HFFc6 (cell line): Measurements from ENCODE around the gene ERVFRD-1. TPM values are rescaled to one million over a fixed set of nuclear protein-coding genes. Genes with fewer than 3 reads are reported as not detected.
A peak's percentile ranks its signal among the peaks of the same experiment; 100 is the strongest.

Experiments
- DNase-seq: peaks from one replicate; pipeline ENCODE4 v3.0.0-alpha.2; 2018
- H3K27ac Mint-ChIP-seq: 2 replicates; pipeline ENCODE4 v1.8.0; 2020; ENCODE audit warnings: mild to moderate bottlenecking, mixed read lengths
- H3K27me3 Mint-ChIP-seq: 2 replicates; pipeline ENCODE4 v1.8.0; 2021; ENCODE audit warnings: mild to moderate bottlenecking, moderate library complexity, mixed read lengths; ENCODE audit not compliant: insufficient read depth
- H3K36me3 Mint-ChIP-seq: 2 replicates; pipeline ENCODE4 v1.8.0; 2021; ENCODE audit warnings: low read depth, mixed read lengths
- H3K4me1 Mint-ChIP-seq: 2 replicates; pipeline ENCODE4 v1.8.0; 2020; ENCODE audit warnings: low read depth, mixed read lengths
- H3K4me3 Mint-ChIP-seq: 2 replicates; pipeline ENCODE4 v1.8.0; 2020; ENCODE audit warnings: mild to moderate bottlenecking, moderate library complexity, mixed read lengths
- H3K9me3 Mint-ChIP-seq: 2 replicates; pipeline ENCODE4 v1.8.0; 2020; ENCODE audit warnings: mild to moderate bottlenecking, mixed read lengths
- CTCF ChIP-seq: fragments of 200-600 bp; sonication (generic); IDR thresholded peaks from 2 replicates; pipeline ENCODE4 v1.5.0; 2021; ENCODE audit warnings: antibody characterized with exemption, mild to moderate bottlenecking
- total RNA-seq, 6 experiments: library from RNA; stranded (reverse); fragmentation: NEBNext Ultra II Directional; extraction: Animal tissue kit (Norgen Biotek cat#: 25700); gene quantifications; 2 replicates in 1 of 6; 3 replicates in 5 of 6; pipeline ENCODE4 v1.2.3, GENCODE V29; 2021

Gene ERVFRD-1
- total RNA-seq, 6 experiments from 2014 or later = not detected

GRCh38 chr6:11085758-11086435 lies 25.6 kb downstream of the ERVFRD-1 start:
- peak; percentile 30 for DNase-seq
- no peak for TF ChIP-seq CTCF
- H3K36me3 Mint-ChIP-seq = no peaks in the 10 kb centered on the region
- no peak overlapping the region for H3K4me3 Mint-ChIP-seq
- peak overlapping the region; percentile 52; the same call in 1 of the 2 replicates for H3K27ac Mint-ChIP-seq
- H3K27me3 Mint-ChIP-seq = peaks cover 1% of the 10 kb centered on the region
- H3K4me1 Mint-ChIP-seq = peaks cover 20% of the 10 kb centered on the region
- H3K9me3 Mint-ChIP-seq = no peaks in the 10 kb centered on the region

DNA sequence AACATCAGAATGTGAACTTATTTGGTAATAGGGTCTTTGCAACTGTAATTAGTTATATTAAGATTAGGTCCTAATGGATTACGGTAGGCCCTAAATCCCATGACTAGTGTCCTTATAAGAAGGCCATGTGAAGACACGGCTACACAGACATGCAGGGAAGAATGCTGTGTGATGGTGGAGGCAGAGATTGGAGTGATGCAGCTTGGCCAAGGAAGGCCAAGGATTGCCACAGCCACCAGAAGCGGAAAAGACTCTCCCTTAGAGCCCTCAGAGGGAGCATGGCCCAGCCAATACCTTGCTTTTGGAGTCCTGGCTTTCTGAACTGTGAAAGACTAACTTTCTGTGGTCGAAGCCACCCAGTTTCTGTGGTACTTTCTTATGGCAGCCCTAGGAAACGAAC lies 27.6 kb downstream of the ERVFRD-1 start:
- DNase-seq = no peak
- H3K4me3 Mint-ChIP-seq = no peak overlapping the region
- H3K27ac Mint-ChIP-seq = no peak overlapping the region
- no peak for TF ChIP-seq CTCF
- H3K27me3 Mint-ChIP-seq = peaks cover 1% of the 10 kb centered on the region
- no peaks in the 10 kb centered on the region for H3K36me3 Mint-ChIP-seq
- no peaks in the 10 kb centered on the region for H3K9me3 Mint-ChIP-seq
- H3K4me1 Mint-ChIP-seq = peaks cover 20% of the 10 kb centered on the region

DNA sequence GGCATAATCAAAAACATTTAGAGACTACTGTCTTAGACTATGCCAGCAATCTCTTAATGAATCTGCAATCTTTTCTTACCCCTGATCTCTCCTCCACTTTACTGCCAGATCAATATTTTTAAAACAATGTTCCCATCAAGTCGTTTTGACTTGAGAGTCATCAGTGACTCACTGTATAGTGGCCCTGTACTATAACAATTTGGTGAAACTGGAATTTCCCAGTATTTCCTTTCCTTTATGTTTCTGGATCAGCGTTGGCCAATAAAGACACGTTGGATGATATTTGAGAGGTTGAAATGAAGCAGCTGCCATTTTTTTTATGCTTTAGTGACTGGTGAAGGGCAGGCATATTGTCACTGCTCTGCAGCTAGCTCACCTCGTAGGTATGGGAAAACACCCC lies 28.0 kb downstream of the ERVFRD-1 start:
- H3K4me1 Mint-ChIP-seq = peaks cover 20% of the 10 kb centered on the region
- TF ChIP-seq CTCF = no peak
- DNase-seq = no peak
- H3K36me3 Mint-ChIP-seq = no peaks in the 10 kb centered on the region
- no peaks in the 10 kb centered on the region for H3K9me3 Mint-ChIP-seq
- no peak overlapping the region for H3K27ac Mint-ChIP-seq
- H3K4me3 Mint-ChIP-seq = no peak overlapping the region
- peaks cover 1% of the 10 kb centered on the region for H3K27me3 Mint-ChIP-seq

GRCh38 chr6:11080296-11080695 lies 31.2 kb downstream of the ERVFRD-1 start:
- H3K4me3 Mint-ChIP-seq = no peak overlapping the region
- DNase-seq = no peak
- H3K27ac Mint-ChIP-seq = no peak overlapping the region
- peaks cover 8% of the 10 kb centered on the region for H3K4me1 Mint-ChIP-seq
- H3K36me3 Mint-ChIP-seq = no peaks in the 10 kb centered on the region
- H3K27me3 Mint-ChIP-seq = peaks cover 1% of the 10 kb centered on the region
- no peaks in the 10 kb centered on the region for H3K9me3 Mint-ChIP-seq
- TF ChIP-seq CTCF = no peak

- Mint-ChIP-seq H3K27ac (no peak overlapping the region), H3K36me3 (no peaks in the 10 kb centered on the region), H3K4me3 (no peak overlapping the region), H3K4me1 (peaks cover 2% of the 10 kb centered on the region), H3K27me3 (no peaks in the 10 kb centered on the region; the same call in none of the 2 replicates), H3K9me3 (no peaks in the 10 kb centered on the region)
- no peak for TF ChIP-seq CTCF
- DNase-seq = no peak
These were observed 33.3 kb downstream of the ERVFRD-1 start for GRCh38 chr6:11078266-11078665.
